Kidney (tissue), 14 donors: Measurements from ENCODE around the gene ATP11A. TPM values are rescaled to one million over a fixed set of nuclear protein-coding genes. Genes with fewer than 3 reads are reported as not detected.

Source experiments
- DNase-seq, 5 donors: peaks; one replicate each; pipeline ENCODE4 v3.0.0-alpha.2; 2013 to 2020
- FAIRE-seq: peaks from 2 replicates; lab custom pipeline; 2012; peaks lifted over from hg19 to GRCh38; lab: Jason Lieb, UNC
- H3K27ac ChIP-seq, 2 donors: one replicate each; pipeline ENCODE4 v1.7.0; 2013; ENCODE audit warnings: low read depth in 2 of 2, low read length in 2 of 2, inconsistent platforms in 1 of 2
- H3K27me3 ChIP-seq: one replicate; pipeline ENCODE4 v1.7.1; 2013; ENCODE audit warnings: low read length, inconsistent platforms; ENCODE audit not compliant: control insufficient read depth, insufficient read depth
- H3K36me3 ChIP-seq, 3 donors: one replicate each; pipeline versions ENCODE4 v1.7.0 to v1.7.1; 2013; ENCODE audit warnings: low read length in 3 of 3, control low read depth in 1 of 3, inconsistent platforms in 1 of 3; ENCODE audit not compliant: insufficient read depth in 3 of 3, control insufficient read depth in 2 of 3
- H3K4me1 ChIP-seq, 3 donors: one replicate each; pipeline versions ENCODE4 v1.7.0 to v1.7.1; 2013; ENCODE audit warnings: low read length in 3 of 3, inconsistent platforms in 1 of 3, low read depth in 1 of 3; ENCODE audit not compliant: control insufficient read depth in 2 of 3, insufficient read depth in 2 of 3
- H3K4me3 ChIP-seq, 3 donors: one replicate each; pipeline versions ENCODE4 v1.7.0 to v1.8.1; 2013; ENCODE audit warnings: low read length in 3 of 3, control low read depth in 1 of 3, inconsistent platforms in 1 of 3
- H3K9ac ChIP-seq, 3 donors: one replicate each; pipeline versions ENCODE4 v1.7.0 to v1.7.1; 2013; ENCODE audit warnings: low read length in 3 of 3, control low read depth in 1 of 3, inconsistent platforms in 1 of 3
- H3K9me3 ChIP-seq, 3 donors: one replicate each; pipeline versions ENCODE4 v1.7.0 to v1.7.1; 2013; ENCODE audit warnings: low read length in 3 of 3, control low read depth in 1 of 3, inconsistent platforms in 1 of 3; ENCODE audit not compliant: control insufficient read depth in 2 of 3, insufficient read depth in 1 of 3
- CTCF ChIP-seq: IDR thresholded peaks from 3 replicates; pipeline ENCODE4 v1.5.1; 2012; ENCODE audit warnings: mild to moderate bottlenecking, moderate library complexity, borderline replicate concordance; ENCODE audit not compliant: insufficient read depth; ENCODE audit errors: extremely low read depth
- intact Hi-C: fragments of 100-400 bp; cut with DNase I; formaldehyde crosslinking; loops from one replicate; pipeline ENCODE4 v1.11.1; 2022
- polyA plus RNA-seq: library from polyadenylated mRNA; stranded (reverse); fragments of 350-450 nt; fragmentation: Illumina TruSeq; extraction: RNeasy Lipid Tissue Mini Kit (QIAGEN cat#74804); gene quantifications from one replicate; pipeline ENCODE4 v1.2.3, GENCODE V29; 2014; ENCODE audit warnings: low read depth, low replicate concordance; ENCODE audit not compliant: insufficient read depth
- total RNA-seq: library from RNA; stranded (reverse); fragmentation: NEBNext Ultra II Directional; extraction: Animal tissue kit (Norgen Biotek cat#: 25700); gene quantifications from one replicate; pipeline ENCODE4 v1.2.1, GENCODE V29; 2021
- donor health status: control.
- donor health status: control.
- donor health status: control.
- donor health status: control.
- donor health status: control.
- donor health status: DM: yes; HTN: yes; CAD: no.
- donor health status: Normal renal cell carcinoma (clear cell type).

The ATP11A gene
- total and polyA plus RNA-seq, 2 donors from 2014 or later: 4.9 to 212 TPM

- DNase-seq: peak in 1 of 5 donors; percentile 57
Observed at GRCh38 chr13:112760931-112761330, 71.1 kb downstream of the ATP11A start.

GRCh38 chr13:112761701-112762689, 72.2 kb downstream of the ATP11A start:
- DNase-seq (peak in 1 of 5 donors; percentile 59), FAIRE-seq (no peak)
- Histone ChIP-seq H3K9me3 (no peaks in the 10 kb centered on the region), H3K36me3 (no peaks in the 10 kb centered on the region), H3K4me1 (no peaks in the 10 kb centered on the region), H3K27me3 (no peaks in the 10 kb centered on the region), H3K27ac (no peak overlapping the region), H3K4me3 (no peak overlapping the region), H3K9ac (no peak overlapping the region)
- no peak for TF ChIP-seq CTCF
- intact Hi-C loops: no loop called here

More at GRCh38 chr13:112760931-112761330, 71.1 kb downstream of the ATP11A start:
- no peak for FAIRE-seq
- TF ChIP-seq CTCF: no peak
- intact Hi-C loops: no loop called here
- H3K4me3 ChIP-seq: peak overlapping the region in 2 of 3 donors; percentile 50 to 60
- H3K27ac ChIP-seq: no peak overlapping the region
- no peak overlapping the region for H3K9ac ChIP-seq
- H3K36me3 ChIP-seq: no peaks in the 10 kb centered on the region
- no peaks in the 10 kb centered on the region for H3K27me3 ChIP-seq
- no peaks in the 10 kb centered on the region for H3K4me1 ChIP-seq
- H3K9me3 ChIP-seq: no peaks in the 10 kb centered on the region

- Histone ChIP-seq H3K4me1 (no peaks in the 10 kb centered on the region), H3K9ac (no peak overlapping the region), H3K9me3 (no peaks in the 10 kb centered on the region), H3K27me3 (no peaks in the 10 kb centered on the region), H3K36me3 (no peaks in the 10 kb centered on the region), H3K4me3 (no peak overlapping the region), H3K27ac (no peak overlapping the region)
- intact Hi-C loops: no loop called here
- DNase-seq (peak in 1 of 5 donors; percentile 59), FAIRE-seq (no peak)
- no peak for TF ChIP-seq CTCF
Observed at GRCh38 chr13:112762690-112763080, 72.8 kb downstream of the ATP11A start.
